IMR-90 (cell line): ENCODE measurements around the gene EML1. TPM values are rescaled to one million over a fixed set of nuclear protein-coding genes. Genes with fewer than 3 reads are reported as not detected.

ENCODE experiments used
- ATAC-seq: fragments of 200-7000 bp; cut with Tn5 transposase; 2 replicates; pipeline ENCODE4 v1.9.1; 2020; ENCODE audit warnings: low read depth, mild to moderate bottlenecking, moderate library complexity
- BruUV-seq: library from RNA; stranded (reverse); fragments of 400-500 nt; replicated peaks from 2 replicates; lab custom pipeline; 2021; lab: Mats Ljungman, UMichigan
- CTCF ChIA-PET: fragments of 300-600 bp; formaldehyde crosslinking; extraction: SDS; loops from one replicate; lab custom pipeline; 2021; ENCODE audit warnings: antibody characterized with exemption; lab: Yijun Ruan, JAX
- POLR2A ChIA-PET: fragments of 300-600 bp; sonication (Branson Sonifier 250); formaldehyde crosslinking; loops from one replicate; lab custom pipeline; 2022; ENCODE audit warnings: antibody characterized with exemption; ENCODE audit not compliant: unreplicated experiment; lab: Charles Lee
- DNase-seq: peaks from one replicate; pipeline ENCODE4 v3.0.0; 2013
- H2AFZ ChIP-seq: replicated peaks from 2 replicates; pipeline ENCODE3; 2013; ENCODE audit warnings: low read length, mild to moderate bottlenecking; ENCODE audit not compliant: poor library complexity
- H2AK5ac ChIP-seq: 2 replicates; pipeline ENCODE4 v1.6.1; 2013; ENCODE audit warnings: low read depth, low read length, inconsistent platforms
- H2AK9ac ChIP-seq: replicated peaks from 2 replicates; pipeline ENCODE3; 2013; ENCODE audit warnings: mild to moderate bottlenecking, low read depth, low read length, moderate library complexity; ENCODE audit not compliant: poor library complexity
- H2BK120ac ChIP-seq: 2 replicates; pipeline ENCODE4 v1.6.1; 2013; ENCODE audit warnings: low read depth, low read length, inconsistent platforms
- H2BK15ac ChIP-seq: 3 replicates; pipeline ENCODE4 v1.6.1; 2013; ENCODE audit warnings: low read depth, low read length, inconsistent platforms
- H2BK20ac ChIP-seq: 2 replicates; pipeline ENCODE4 v1.6.1; 2013; ENCODE audit warnings: low read depth, mild to moderate bottlenecking, inconsistent platforms, low read length, moderate library complexity
- H2BK5ac ChIP-seq: 2 replicates; pipeline ENCODE4 v1.6.1; 2013; ENCODE audit warnings: mild to moderate bottlenecking, low read depth, low read length, inconsistent platforms; ENCODE audit not compliant: poor library complexity, severe bottlenecking
- H3K14ac ChIP-seq: replicated peaks from 2 replicates; pipeline ENCODE4 v1.6.1; 2013; ENCODE audit warnings: low read depth, low read length, inconsistent platforms
- H3K18ac ChIP-seq: 2 replicates; pipeline ENCODE4 v1.6.1; 2013; ENCODE audit warnings: low read depth, low read length, control low read depth
- H3K23ac ChIP-seq: 2 replicates; pipeline ENCODE4 v1.6.1; 2013; ENCODE audit warnings: low read depth, low read length, inconsistent platforms
- H3K27ac ChIP-seq: 2 replicates; pipeline ENCODE4 v1.5.1; 2013; ENCODE audit warnings: mild to moderate bottlenecking, control low read depth, low read length; ENCODE audit not compliant: insufficient read depth
- H3K27me3 ChIP-seq: 2 replicates; pipeline ENCODE4 v1.6.1; 2013; ENCODE audit warnings: low read length; ENCODE audit not compliant: control insufficient read depth, insufficient read depth
- H3K36me3 ChIP-seq: 2 replicates; pipeline ENCODE4 v1.6.1; 2013; ENCODE audit warnings: low read length, mixed read lengths; ENCODE audit not compliant: control insufficient read depth, insufficient read depth
- H3K4ac ChIP-seq: 2 replicates; pipeline ENCODE4 v1.6.1; 2013; ENCODE audit warnings: low read depth, low read length, inconsistent platforms
- H3K4me1 ChIP-seq: 2 replicates; pipeline ENCODE4 v1.6.1; 2013; ENCODE audit warnings: low read length, mixed read lengths; ENCODE audit not compliant: control insufficient read depth, insufficient read depth
- H3K4me2 ChIP-seq: 2 replicates; pipeline ENCODE4 v1.6.1; 2013; ENCODE audit warnings: low read depth, mild to moderate bottlenecking, control low read depth, low read length, moderate library complexity
- H3K4me3 ChIP-seq: 2 replicates; pipeline ENCODE4 v1.5.1; 2013; ENCODE audit warnings: low read depth, mild to moderate bottlenecking, control low read depth, low read length, moderate library complexity; ENCODE audit not compliant: insufficient read depth
- H3K56ac ChIP-seq: 2 replicates; pipeline ENCODE4 v1.6.1; 2013; ENCODE audit warnings: low read length, inconsistent platforms; ENCODE audit not compliant: insufficient read depth; ENCODE audit errors: extremely low read depth
- H3K79me1 ChIP-seq, 2 experiments: 2 replicates each; pipeline ENCODE4 v1.6.1; 2013; ENCODE audit warnings: low read length in 2 of 2, inconsistent platforms in 1 of 2, low read depth in 1 of 2
- H3K9ac ChIP-seq: 2 replicates; pipeline ENCODE4 v1.6.1; 2013; ENCODE audit warnings: low read depth, low read length, control low read depth
- H3K9me1 ChIP-seq: 2 replicates; pipeline ENCODE4 v1.6.1; 2013; ENCODE audit warnings: low read length, inconsistent platforms; ENCODE audit not compliant: insufficient read depth
- H3K9me3 ChIP-seq: 2 replicates; pipeline ENCODE4 v1.6.1; 2013; ENCODE audit warnings: low read length; ENCODE audit not compliant: control insufficient read depth, insufficient read depth
- H4K20me1 ChIP-seq: 2 replicates; pipeline ENCODE4 v1.6.1; 2013; ENCODE audit warnings: low read length, inconsistent platforms; ENCODE audit not compliant: insufficient read depth
- H4K5ac ChIP-seq: 2 replicates; pipeline ENCODE4 v1.6.1; 2013; ENCODE audit warnings: mild to moderate bottlenecking, low read depth, low read length, control low read depth
- H4K8ac ChIP-seq, 2 experiments: 2 replicates each; pipeline ENCODE4 v1.6.1; 2013; ENCODE audit warnings: low read depth in 2 of 2, low read length in 2 of 2, control low read depth in 1 of 2, inconsistent platforms in 1 of 2
- H4K91ac ChIP-seq: 2 replicates; pipeline ENCODE4 v1.6.1; 2013; ENCODE audit warnings: low read depth, low read length, inconsistent platforms; ENCODE audit not compliant: insufficient read depth
- CEBPB ChIP-seq: IDR thresholded peaks from 2 replicates; pipeline ENCODE4 v1.6.1; 2012; ENCODE audit warnings: low read depth, low read length, improper control_type of control experiment
- MAFK ChIP-seq: IDR thresholded peaks from 2 replicates; pipeline ENCODE4 v1.6.1; 2012; ENCODE audit warnings: low read depth, low read length, improper control_type of control experiment
- WGBS, 2 experiments: methylation state at CpG; one replicate each; pipeline versions ENCODE4 v1.1.5 to v1.1.7; 2013; ENCODE audit warnings: missing lambda C conversion rate in 2 of 2; ENCODE audit not compliant: insufficient read length in 1 of 2; ENCODE audit errors: extremely low coverage in 2 of 2; 5-methylcytosine and 5-hydroxymethylcytosine counted together
- dilution Hi-C: fragments of 300-500 bp; cut with HindIII; formaldehyde crosslinking; loops from one replicate; pipeline ENCODE4 v1.14.3; 2018; ENCODE audit warnings: low sequenced_read_pairs; ENCODE audit not compliant: unreplicated experiment
- in situ Hi-C: fragments of 300-500 bp; cut with MboI; formaldehyde crosslinking; loops from 3 replicates; pipeline ENCODE4 v1.14.3; 2019; ENCODE audit warnings: low sequenced_read_pairs, inconsistent platforms, mixed read lengths
- intact Hi-C: fragments of 100-400 bp; cut with micrococcal nuclease; formaldehyde crosslinking; loops from 2 replicates; pipeline ENCODE4 v1.10.0; 2022
- polyA plus RNA-seq, 3 experiments: library from polyadenylated mRNA; depleted of rRNA; stranded (reverse); fragments of >200 nt; gene quantifications; 2 replicates each; pipeline ENCODE4 v1.2.3, GENCODE V29; 2012; ENCODE audit warnings: low replicate concordance in 1 of 3
- total RNA-seq: library from RNA; depleted of rRNA; stranded (reverse); fragments of >200 nt; gene quantifications from 2 replicates; pipeline ENCODE4 v1.2.3, GENCODE V29; 2012

Gene EML1
- total and polyA plus RNA-seq, 2 of the 4 experiments (the other 2 are of a cell fraction): 14.0 to 42.3 TPM

DNA sequence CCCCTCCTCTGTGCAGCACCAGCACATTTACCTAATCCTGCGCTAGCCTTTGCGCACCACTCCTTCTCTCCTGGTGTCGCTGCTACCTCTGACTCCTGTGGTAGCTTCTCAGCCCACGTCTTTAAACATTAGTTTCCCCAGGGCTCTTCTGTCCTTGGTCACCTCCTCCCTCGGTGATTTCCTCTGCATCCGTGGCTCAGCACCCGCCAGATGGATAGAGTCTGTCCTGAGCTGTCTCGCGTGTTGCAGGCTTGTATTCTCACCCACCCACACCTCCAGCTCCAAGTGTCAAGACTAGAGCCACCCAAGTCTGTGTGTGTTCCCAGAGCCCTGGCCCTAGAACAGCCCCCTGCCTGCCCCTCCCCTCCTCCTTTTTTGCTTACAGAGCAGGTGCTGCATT lies 83.2 kb downstream of the EML1 start:
- Histone ChIP-seq H3K18ac (no peak overlapping the region), H3K4me3 (no peak overlapping the region), H2AFZ (no peak overlapping the region), H3K56ac (no peak overlapping the region), H2AK5ac (no peak overlapping the region), H3K23ac (no peak overlapping the region), H3K4ac (no peak overlapping the region), H3K36me3 (0 out of 2 replicates have a peak, but pooled peaks cover 2% of the 10 kb centered on the region), H4K8ac (no peak overlapping the region), H3K9me3 (no peaks in the 10 kb centered on the region), H2BK20ac (no peak overlapping the region), H3K27me3 (no peaks in the 10 kb centered on the region), H4K5ac (no peak overlapping the region), H3K14ac (no peak overlapping the region), H2BK15ac (no peak overlapping the region), H2BK120ac (no peak overlapping the region), H3K9ac (no peak overlapping the region), H3K9me1 (peaks cover 7% of the 10 kb centered on the region), H3K79me1 (peaks cover 6 to 19% of the 10 kb centered on the region in 2 experiments; a peak in 2 of 4 replicates), H3K4me2 (no peak overlapping the region), H2BK5ac (no peak overlapping the region), H4K91ac (no peak overlapping the region), H3K27ac (no peak overlapping the region), H2AK9ac (no peak overlapping the region), H4K20me1 (peaks cover 4% of the 10 kb centered on the region; the same call in 1 of the 2 replicates), H3K4me1 (peaks cover 16% of the 10 kb centered on the region)
- ATAC-seq (no peak), DNase-seq (no peak)
- POLR2A ChIA-PET: no interaction called here
- BruUV-seq: no TSS peak
- dilution Hi-C loops (no loop called here), in situ Hi-C loops (no loop called here), intact Hi-C loops (loop anchor here (5.0 kb wide), 2 partner anchors 69 to 84 kb away; partner anchors contain the start of gene EML1)
- WGBS, 2 experiments: 90% methylated on average over 5 of the region's 9 CpGs; no CpG with 5 or more reads in 1 of the 2 experiments
- no peak for TF ChIP-seq CEBPB
- no peak for TF ChIP-seq MAFK
- CTCF ChIA-PET: no interaction called here
